Psoas muscle (tissue), 8 donors: Measurements from ENCODE around the gene TIMP1. TPM values are rescaled to one million over a fixed set of nuclear protein-coding genes. Genes with fewer than 3 reads are reported as not detected.
A peak's percentile ranks its signal among the peaks of the same experiment; 100 is the strongest.

Source experiments
- ATAC-seq, 4 donors: fragments of 200-7000 bp; cut with Tn5 transposase; one replicate each; pipeline ENCODE4 v1.9.1; 2020; ENCODE audit warnings: moderate library complexity in 3 of 4, mild to moderate bottlenecking in 2 of 4
- DNase-seq, 2 donors: peaks; one replicate each; pipeline ENCODE4 v3.0.0-alpha.2; 2020
- H3K27ac ChIP-seq: fragments of 200-600 bp; one replicate; pipeline ENCODE4 v1.8.0; 2022
- H3K27me3 ChIP-seq, 3 donors: fragments of 200-600 bp in 1 of 3; one replicate each; pipeline versions ENCODE4 v1.6.1 to v1.8.0; 2013 to 2022; ENCODE audit warnings: low read length in 2 of 3, mild to moderate bottlenecking in 2 of 3, moderate library complexity in 1 of 3; ENCODE audit not compliant: insufficient read depth in 3 of 3
- H3K36me3 ChIP-seq, 2 donors: fragments of 200-600 bp in 1 of 2; one replicate each; pipeline versions ENCODE4 v1.6.1 to v1.8.0; 2013 to 2022; ENCODE audit warnings: low read depth in 1 of 2, mild to moderate bottlenecking in 1 of 2, moderate library complexity in 1 of 2; ENCODE audit not compliant: insufficient read depth in 1 of 2
- H3K4me1 ChIP-seq: fragments of 200-600 bp; one replicate; pipeline ENCODE4 v1.8.0; 2022
- H3K4me3 ChIP-seq: fragments of 200-600 bp; one replicate; pipeline ENCODE4 v1.8.0; 2022; ENCODE audit warnings: mild to moderate bottlenecking
- H3K9me3 ChIP-seq: fragments of 200-600 bp; one replicate; pipeline ENCODE4 v1.8.0; 2022
- CTCF ChIP-seq: fragments of 200-600 bp; IDR thresholded peaks from one replicate; pipeline ENCODE4 v1.8.0; 2022; ENCODE audit warnings: antibody characterized with exemption
- WGBS, 3 donors: extraction: QIAGEN DNeasy Blood & Tissue Kit; methylation state at CpG; one replicate each; pipeline versions ENCODE4 v1.1.6 to v1.1.7; 2013; 5-methylcytosine and 5-hydroxymethylcytosine counted together
- intact Hi-C, 2 donors: fragments of 100-400 bp; cut with DNase I; formaldehyde crosslinking; loops; one replicate each; pipeline versions ENCODE4 v1.11.0 to v1.14.2; 2022
- polyA plus RNA-seq, 3 donors: library from polyadenylated mRNA; stranded (reverse); fragments of 200-250 nt; gene quantifications; one replicate each; pipeline ENCODE4 v1.2.3, GENCODE V29; 2013
- total RNA-seq, 4 donors: library from RNA; stranded (reverse); fragmentation: NEBNext Ultra II Directional in 2 of 4; extraction: Animal tissue kit (Norgen Biotek cat#: 25700) in 2 of 4; gene quantifications; one replicate each; pipeline versions ENCODE4 v1.2.1 to v1.2.4, GENCODE V29; 2021 to 2023
- donor health status: healthy with polysubstance abuse.
- donor health status: DM: no; HTN: no; CAD: no; lungs with moderate emphysema.
- donor health status: Bipolar disorder and iron deficiency.
- donor health status: healthy.
- donor health status: DM: yes; HTN: yes; CAD: no.
- donor health status: DM: no; HTN: no; CAD: no.
- donor health status: DM: no; HTN: no; CAD: no.
- donor health status: DM: yes; HTN: yes; CAD: no.

TIMP1 gene
- total and polyA plus RNA-seq, 7 donors, result 15.7 to 190 (median 36.2) TPM

GRCh38 chrX:47579537-47579936, 2.7 kb upstream of the TIMP1 start:
- ATAC-seq (no peak), DNase-seq (no peak)
- H3K27me3 ChIP-seq, result peaks cover 0 to 29% (median 3%) of the 10 kb centered on the region in 3 donors
- 51 to 60% (median 57%) methylated on average over 8 to 9 of the region's 9 CpGs for WGBS, 3 donors
- no peak for TF ChIP-seq CTCF
- no peaks in the 10 kb centered on the region for H3K9me3 ChIP-seq
- no peaks in the 10 kb centered on the region for H3K4me1 ChIP-seq
- no peak overlapping the region for H3K27ac ChIP-seq
- no peak overlapping the region for H3K4me3 ChIP-seq
- H3K36me3 ChIP-seq, result no peaks in the 10 kb centered on the region
- intact Hi-C loops, result no loop called here

- Histone ChIP-seq H3K27me3 (peaks cover 0 to 18% (median 3%) of the 10 kb centered on the region in 3 donors), H3K4me3 (peak overlapping the region; percentile 25), H3K4me1 (no peaks in the 10 kb centered on the region), H3K9me3 (no peaks in the 10 kb centered on the region), H3K27ac (no peak overlapping the region), H3K36me3 (no peaks in the 10 kb centered on the region)
- no peak for TF ChIP-seq CTCF
- ATAC-seq (no peak), DNase-seq (no peak)
- WGBS, 3 donors, result 53 to 56% (median 56%) methylated on average over 7 to 8 of the region's 8 CpGs
- intact Hi-C loops, result no loop called here
Observed at GRCh38 chrX:47583240-47583861, 1.1 kb downstream of the TIMP1 start.

GRCh38 chrX:47584714-47585113, 2.5 kb downstream of the TIMP1 start:
- 73 to 79% (median 75%) methylated on average over 6 of the region's 6 CpGs for WGBS, 3 donors
- intact Hi-C loops, result no loop called here
- Histone ChIP-seq H3K4me1 (no peaks in the 10 kb centered on the region), H3K4me3 (no peak overlapping the region), H3K27ac (no peak overlapping the region), H3K9me3 (no peaks in the 10 kb centered on the region), H3K27me3 (peaks cover 0 to 11% (median 3%) of the 10 kb centered on the region in 3 donors), H3K36me3 (no peaks in the 10 kb centered on the region)
- ATAC-seq (no peak), DNase-seq (no peak)
- no peak for TF ChIP-seq CTCF

- Histone ChIP-seq H3K36me3 (no peaks in the 10 kb centered on the region), H3K27ac (no peak overlapping the region), H3K4me1 (no peaks in the 10 kb centered on the region), H3K27me3 (peaks cover 0 to 11% (median 3%) of the 10 kb centered on the region in 3 donors), H3K9me3 (no peaks in the 10 kb centered on the region), H3K4me3 (no peak overlapping the region)
- 58 to 72% (median 70%) methylated on average over 16 of the region's 16 CpGs for WGBS, 3 donors
- ATAC-seq, result no peak
- no peak for TF ChIP-seq CTCF
- intact Hi-C loops, result no loop called here
- DNase-seq, result no peak
Observed at GRCh38 chrX:47585273-47585672, 3.0 kb downstream of the TIMP1 start.
